T-helper 1 cell treated with Interleukin-12 subunit alpha and Interleukin-12 subunit beta and Interleukin-4 antibody, amounts not matched to agents 30 ng/mL and 1 ng/mL, for 36 hours (primary cell): ENCODE data around the gene KLHL10. TPM values are rescaled to one million over a fixed set of nuclear protein-coding genes. Genes with fewer than 3 reads are reported as not detected.
"Not testable (repeated sequence)": the region's sequence is repeated elsewhere in the genome, so short reads cannot be mapped to it uniquely, and the experiment has no call there.

Source experiments
- intact Hi-C: fragments of 100-400 bp; cut with micrococcal nuclease; formaldehyde crosslinking; loops from one replicate; pipeline ENCODE4 v1.15.1; 2024
- total RNA-seq: library from RNA; stranded (reverse); gene quantifications from 2 replicates; pipeline ENCODE4 v1.2.3, GENCODE V29; 2022

The KLHL10 gene
- total RNA-seq, 1 donor from 2014 or later, result not detected

GRCh38 chr17:41812381-41813151 lies 25.1 kb upstream of the KLHL10 start, which contains the start of gene FKBP10:
FKBP10 (plus strand) TSS chr17:41813004; CDS start chr17:41813035, 31 bp downstream.
- intact Hi-C loops, result no loop called here

GRCh38 chr17:41813152-41813680 lies 24.4 kb upstream of the KLHL10 start:
- intact Hi-C loops, result no loop called here

GRCh38 chr17:41813699-41814124 lies 23.9 kb upstream of the KLHL10 start:
- intact Hi-C loops, result no loop called here

- intact Hi-C loops, result no loop called here
These were observed 23.4 kb upstream of the KLHL10 start for GRCh38 chr17:41814195-41814594.

GRCh38 chr17:41816637-41817320 lies 20.8 kb upstream of the KLHL10 start:
- intact Hi-C loops, result no loop called here

GRCh38 chr17:41818024-41818423 lies 19.6 kb upstream of the KLHL10 start:
- intact Hi-C loops, result no loop called here

- intact Hi-C loops, result no loop called here
These were observed 15.8 kb upstream of the KLHL10 start for GRCh38 chr17:41821776-41822175.

- intact Hi-C loops, result no loop called here
These were observed 15.1 kb upstream of the KLHL10 start for GRCh38 chr17:41822216-41823140.

GRCh38 chr17:41823141-41823524 lies 14.5 kb upstream of the KLHL10 start:
- intact Hi-C loops, result no loop called here

GRCh38 chr17:41823580-41823979 lies 14.0 kb upstream of the KLHL10 start:
- intact Hi-C loops, result no loop called here

- intact Hi-C loops, result no loop called here
These were observed 13.5 kb upstream of the KLHL10 start for GRCh38 chr17:41824086-41824485.

GRCh38 chr17:41825175-41825845 lies 12.3 kb upstream of the KLHL10 start:
- intact Hi-C loops, result no loop called here

- intact Hi-C loops, result not testable (repeated sequence)
These were observed 7.7 kb upstream of the KLHL10 start for GRCh38 chr17:41829961-41830360.

GRCh38 chr17:41835214-41835799 lies 2.3 kb upstream of the KLHL10 start:
- intact Hi-C loops, result loop anchor here (1.0 to 5.0 kb wide), 2 partner anchors 30 to 48 kb away; partner anchors contain the start of genes JUP and KLHL11

GRCh38 chr17:41835800-41836549 lies 1.6 kb upstream of the KLHL10 start, which contains the start of gene NT5C3B:
NT5C3B (minus strand) TSS chr17:41836232; CDS start chr17:41836193, 39 bp downstream.
- intact Hi-C loops, result loop anchor here (1.0 to 5.0 kb wide), 3 partner anchors 25 to 49 kb away; partner anchors contain the start of genes JUP, KLHL11 and P3H4

- intact Hi-C loops, result loop anchor here (1.0 to 5.0 kb wide), 2 partner anchors 25 to 49 kb away; partner anchors contain the start of genes JUP and P3H4
These were observed 952 bp upstream of the KLHL10 start for GRCh38 chr17:41836550-41837196.

GRCh38 chr17:41839448-41839847 lies 1.8 kb downstream of the KLHL10 start:
- intact Hi-C loops, result loop anchor here (5.0 kb wide), 1 partner anchor 52 kb away; the partner anchor contains the start of gene JUP

- intact Hi-C loops, result not testable (repeated sequence)
These were observed 3.2 kb downstream of the KLHL10 start for GRCh38 chr17:41840781-41841180.

- intact Hi-C loops, result no loop called here
These were observed 7.3 kb downstream of the KLHL10 start for GRCh38 chr17:41844971-41845370.
